Stimulated activated naive CD8-positive, alpha-beta T cell treated with anti-CD3 and anti-CD28 coated beads, Interleukin-15, Interleukin-2, amounts not matched to agents 100 ng/mL and 50 ng/mL, for 24 hours (primary cell): ENCODE measurements around the gene TNFAIP6.

Experiments used
- H3K27ac Mint-ChIP-seq: one replicate; pipeline ENCODE4 v1.8.0; 2021; ENCODE audit warnings: mild to moderate bottlenecking, mixed read lengths
- H3K27me3 Mint-ChIP-seq: one replicate; pipeline ENCODE4 v1.8.0; 2021; ENCODE audit warnings: mixed read lengths
- H3K36me3 Mint-ChIP-seq: one replicate; pipeline ENCODE4 v1.8.0; 2021; ENCODE audit warnings: low read depth, mixed read lengths
- H3K4me1 Mint-ChIP-seq: one replicate; pipeline ENCODE4 v1.8.0; 2021; ENCODE audit warnings: low read depth, mixed read lengths
- H3K4me3 Mint-ChIP-seq: one replicate; pipeline ENCODE4 v1.8.0; 2021; ENCODE audit warnings: mild to moderate bottlenecking, mixed read lengths
- H3K9me3 Mint-ChIP-seq: one replicate; pipeline ENCODE4 v1.8.0; 2021; ENCODE audit warnings: mixed read lengths

The TNFAIP6 gene

GRCh38 chr2:151422917-151423439 lies 65.6 kb downstream of the TNFAIP6 start:
- peak overlapping the region; percentile 26 for H3K4me3 Mint-ChIP-seq
- no peaks in the 10 kb centered on the region for H3K9me3 Mint-ChIP-seq
- H3K4me1 Mint-ChIP-seq: peaks cover 35% of the 10 kb centered on the region
- H3K27ac Mint-ChIP-seq: peak overlapping the region; percentile 69
- no peaks in the 10 kb centered on the region for H3K27me3 Mint-ChIP-seq
- peaks cover 68% of the 10 kb centered on the region for H3K36me3 Mint-ChIP-seq

- no peaks in the 10 kb centered on the region for H3K9me3 Mint-ChIP-seq
- H3K27ac Mint-ChIP-seq: peak overlapping the region; percentile 69
- peaks cover 71% of the 10 kb centered on the region for H3K36me3 Mint-ChIP-seq
- peaks cover 35% of the 10 kb centered on the region for H3K4me1 Mint-ChIP-seq
- peak overlapping the region; percentile 7 for H3K4me3 Mint-ChIP-seq
- no peaks in the 10 kb centered on the region for H3K27me3 Mint-ChIP-seq
Observed at GRCh38 chr2:151423760-151424159, 66.4 kb downstream of the TNFAIP6 start.
